ENCODE results near the gene EIF3A.

- TF ChIP-seq CTCF (IDR thresholded peaks at IDR 0.05; ENCODE audit: low read length) (no peak), EZH2 (IDR thresholded peaks at IDR 0.05; ENCODE audit: borderline replicate concordance, low read length) (no peak)
Measured at GRCh38 chr10:118995739-118996138, 84.9 kb downstream of the EIF3A start.
